SK-N-SH treated with all-trans-retinoic acid at 6 μM for 48 hours (cell line): ENCODE data around the gene SSBP4.

Source experiments
- ARNTL ChIP-seq: fragments of 450-650 bp; formaldehyde crosslinking; IDR thresholded peaks from 2 replicates; pipeline ENCODE4 v1.5.0; 2020; ENCODE audit warnings: low read depth, mild to moderate bottlenecking, moderate library complexity, borderline replicate concordance
- CSDC2 ChIP-seq: fragments of 250-450 bp; sonication (Bioruptor Pico); IDR thresholded peaks from 2 replicates; pipeline ENCODE4 v1.5.0; 2020; ENCODE audit warnings: mild to moderate bottlenecking, moderate library complexity
- ESRRG ChIP-seq: fragments of 250-450 bp; sonication (Bioruptor Pico); IDR thresholded peaks from 2 replicates; pipeline ENCODE4 v1.6.1; 2021; ENCODE audit warnings: mild to moderate bottlenecking
- POU6F1 ChIP-seq: fragments of 250-450 bp; sonication (Bioruptor Pico); IDR thresholded peaks from 2 replicates; pipeline ENCODE4 v1.8.0; 2021; ENCODE audit warnings: low read depth, mild to moderate bottlenecking, moderate library complexity, borderline replicate concordance
- RARB ChIP-seq: fragments of 250-450 bp; sonication (Bioruptor Pico); IDR thresholded peaks from 2 replicates; pipeline ENCODE4 v1.8.0; 2021; ENCODE audit warnings: mild to moderate bottlenecking, moderate library complexity
- ZFP3 ChIP-seq: fragments of 250-450 bp; sonication (Bioruptor Pico); IDR thresholded peaks from 2 replicates; pipeline ENCODE4 v1.5.0; 2020; ENCODE audit warnings: mild to moderate bottlenecking, moderate library complexity

- no peak for TF ChIP-seq ARNTL (CRISPR knock-in tag)
- TF ChIP-seq RARB, result no peak
- TF ChIP-seq CSDC2 (CRISPR knock-in tag), result no peak
- no peak for TF ChIP-seq POU6F1 (CRISPR knock-in tag)
- TF ChIP-seq ESRRG (CRISPR knock-in tag), result no peak
- TF ChIP-seq ZFP3, result peak; percentile 24; the same call in 1 of the 2 replicates
Measured at GRCh38 chr19:18416778-18417249, 2.4 kb upstream of the SSBP4 start.
